Astrocyte of the spinal cord (primary cell): ENCODE measurements around the gene CTDSP1.

Experiments used
- DNase-seq: peaks from one replicate; pipeline ENCODE4 v3.0.0; 2011; ENCODE audit warnings: low read depth, low spot score
- H3K4me3 ChIP-seq: 2 replicates; pipeline ENCODE4 v1.5.1; 2011; ENCODE audit warnings: low read depth, mild to moderate bottlenecking, low read length, moderate library complexity
- CTCF ChIP-seq: IDR thresholded peaks from 2 replicates; pipeline ENCODE4 v1.5.1; 2012; ENCODE audit warnings: low read depth, mild to moderate bottlenecking, low read length, inconsistent platforms
- in situ Hi-C: cut with HindIII; loops from 2 replicates; pipeline ENCODE4 v1.10.0; 2017; ENCODE audit warnings: low sequenced_read_pairs

The CTDSP1 gene

DNA sequence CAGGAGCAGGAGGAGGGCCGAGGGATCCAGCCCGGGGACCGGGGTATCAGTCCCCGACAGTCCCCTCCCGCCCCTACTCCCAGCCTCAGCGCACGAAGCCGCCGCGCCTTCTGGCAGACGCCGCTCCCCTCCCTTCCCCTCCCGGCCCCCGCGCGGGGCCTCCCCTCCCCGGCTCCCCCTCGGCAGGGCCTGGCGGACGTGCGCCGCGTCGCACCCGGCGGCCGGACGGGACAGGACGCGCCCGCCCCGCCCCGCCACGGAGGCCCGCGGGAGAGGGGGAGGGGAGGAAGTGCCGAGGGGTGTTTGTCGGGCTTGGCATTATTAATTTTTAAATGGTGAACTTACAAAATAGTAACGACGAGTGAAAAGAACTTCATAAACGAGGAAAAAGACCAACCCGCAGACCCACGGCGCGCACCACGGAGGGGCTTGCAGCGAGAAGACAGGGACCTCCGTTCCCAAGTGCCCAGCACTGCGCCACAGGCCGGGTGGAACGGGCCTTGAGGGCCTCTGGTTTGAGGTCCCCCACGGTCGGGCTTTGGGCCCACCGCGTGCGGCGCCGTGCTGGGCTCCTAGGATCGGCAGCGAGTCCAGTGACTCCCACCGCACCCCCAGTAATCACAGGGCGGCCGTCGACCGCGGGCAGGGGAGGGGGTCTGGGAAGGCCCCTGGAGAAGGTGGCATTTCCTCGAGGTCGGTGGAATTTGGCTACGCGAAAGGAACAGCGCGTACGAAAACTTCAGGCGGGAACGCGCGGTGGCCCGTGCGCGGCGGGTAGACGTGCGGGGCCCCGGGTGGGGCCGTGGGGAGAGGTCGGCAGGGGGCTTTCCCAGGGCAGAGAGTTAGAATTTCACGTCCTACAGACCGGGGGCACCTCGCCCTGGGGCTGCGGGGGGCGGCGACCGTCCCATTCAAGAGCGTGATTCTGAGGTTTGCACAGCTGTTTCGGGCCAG, 954 bp upstream of the CTDSP1 start:
- peak; percentile 69 for DNase-seq

DNA sequence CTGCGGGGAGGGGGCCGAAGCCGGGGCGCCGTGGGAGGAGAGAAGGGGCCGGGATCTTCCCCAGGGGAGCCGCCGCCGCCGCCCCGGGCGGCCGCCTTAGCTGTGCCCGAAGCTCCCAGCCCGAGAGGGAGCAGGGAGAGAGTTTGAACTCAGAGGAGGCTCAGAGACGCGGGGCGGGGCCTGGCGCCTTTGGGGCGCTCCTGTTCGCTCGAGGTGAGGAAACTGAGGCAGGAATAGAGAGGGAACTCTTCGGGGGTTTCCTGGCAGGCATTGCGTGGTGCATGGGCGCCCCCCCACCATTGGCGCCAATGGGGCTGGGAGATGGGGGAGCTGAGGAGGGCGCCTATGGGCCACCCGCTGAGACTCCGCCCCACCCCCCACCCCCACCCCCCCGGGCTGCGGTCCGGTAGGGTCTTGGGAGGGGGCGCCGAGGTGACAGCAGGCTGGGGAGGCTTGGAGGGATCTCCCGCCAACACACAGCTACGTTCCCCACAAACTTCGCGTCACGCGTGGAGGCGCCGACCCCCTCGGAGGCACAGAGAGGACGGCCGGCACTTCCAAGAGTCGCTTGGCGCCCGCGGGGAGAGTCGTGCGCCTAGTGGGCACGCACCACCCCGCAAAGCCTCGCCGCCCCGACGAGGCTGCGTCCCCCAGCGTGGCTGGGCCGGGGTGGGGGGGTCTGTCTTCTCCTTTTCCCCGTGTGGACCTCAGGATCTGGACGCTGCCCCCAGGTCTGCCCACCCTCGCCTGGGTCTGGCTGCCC, 680 bp downstream of the CTDSP1 start:
- peak overlapping the region; percentile 79 for H3K4me3 ChIP-seq
- in situ Hi-C loops = no loop called here
- no peak for TF ChIP-seq CTCF
- peak; percentile 13 for DNase-seq

More for the DNA sequence above, 954 bp upstream of the CTDSP1 start:
- TF ChIP-seq CTCF = no peak
- peak overlapping the region; percentile 74 for H3K4me3 ChIP-seq
- in situ Hi-C loops = no loop called here

DNA sequence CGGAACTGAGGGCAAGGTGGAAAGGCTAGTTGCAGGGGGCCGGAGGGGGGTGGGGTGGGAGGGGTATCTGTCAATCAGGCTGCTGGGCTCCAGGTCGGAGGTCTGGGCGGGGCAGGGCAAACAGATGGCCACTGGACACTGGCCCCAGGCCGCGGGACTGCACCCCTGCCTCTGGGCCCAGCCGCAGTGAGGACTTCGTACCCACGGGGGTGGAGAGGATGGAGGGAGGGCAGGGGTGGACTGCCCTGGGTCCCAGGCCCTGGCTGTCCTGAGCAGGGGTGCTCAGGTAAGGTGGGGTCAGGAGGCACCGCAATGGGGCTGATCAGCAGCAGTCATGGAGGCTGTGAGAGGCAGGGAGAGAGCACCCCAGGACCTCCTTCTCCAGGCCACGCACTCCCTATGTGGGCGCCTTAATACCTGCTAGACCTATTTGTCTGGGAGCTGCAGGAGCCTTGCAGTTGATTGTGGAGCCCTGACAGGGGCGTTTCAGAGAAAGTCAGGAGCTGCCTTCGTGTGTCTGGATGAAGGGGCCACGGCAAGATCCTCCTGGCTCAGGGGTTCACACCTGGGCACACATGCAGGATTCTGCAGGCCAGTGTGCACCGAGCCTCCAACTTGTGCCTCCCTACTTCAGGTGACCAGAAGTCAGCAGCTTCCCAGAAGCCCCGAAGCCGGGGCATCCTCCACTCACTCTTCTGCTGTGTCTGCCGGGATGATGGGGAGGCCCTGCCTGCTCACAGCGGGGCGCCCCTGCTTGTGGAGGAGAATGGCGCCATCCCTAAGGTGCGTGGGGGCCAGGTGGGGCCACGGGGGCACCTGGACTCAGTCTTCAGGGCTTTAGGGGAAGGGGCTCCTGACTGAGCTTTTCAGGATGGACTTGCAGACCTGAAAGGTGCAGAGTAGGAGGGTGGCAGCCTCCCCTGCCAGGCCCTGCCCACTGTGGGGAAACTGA, 1.5 kb downstream of the CTDSP1 start:
- TF ChIP-seq CTCF = no peak
- in situ Hi-C loops = no loop called here
- no peak for DNase-seq
- H3K4me3 ChIP-seq = peak overlapping the region; percentile 79

- DNase-seq = no peak
- TF ChIP-seq CTCF = no peak
- in situ Hi-C loops = no loop called here
- H3K4me3 ChIP-seq = no peak overlapping the region
Observed at GRCh38 chr2:218401890-218402289, 2.2 kb downstream of the CTDSP1 start.

GRCh38 chr2:218402491-218402901, 2.8 kb downstream of the CTDSP1 start:
- no peak for TF ChIP-seq CTCF
- no peak overlapping the region for H3K4me3 ChIP-seq
- DNase-seq = no peak
- in situ Hi-C loops = no loop called here

DNA sequence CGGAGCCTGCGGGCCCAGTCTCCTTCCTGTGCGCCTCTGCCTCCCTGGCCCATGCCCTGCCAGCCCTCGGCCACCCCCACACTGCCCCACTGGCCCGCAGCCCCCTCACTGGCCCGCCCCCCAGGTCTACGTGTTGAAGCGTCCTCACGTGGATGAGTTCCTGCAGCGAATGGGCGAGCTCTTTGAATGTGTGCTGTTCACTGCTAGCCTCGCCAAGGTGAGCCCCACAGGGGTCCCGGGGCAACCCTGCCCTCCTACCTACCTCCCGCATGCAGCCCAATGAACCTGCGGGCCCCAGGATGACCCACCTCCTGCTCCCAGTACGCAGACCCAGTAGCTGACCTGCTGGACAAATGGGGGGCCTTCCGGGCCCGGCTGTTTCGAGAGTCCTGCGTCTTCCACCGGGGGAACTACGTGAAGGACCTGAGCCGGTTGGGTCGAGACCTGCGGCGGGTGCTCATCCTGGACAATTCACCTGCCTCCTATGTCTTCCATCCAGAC, 3.3 kb downstream of the CTDSP1 start:
- no peak for DNase-seq
- in situ Hi-C loops = no loop called here
- TF ChIP-seq CTCF = no peak
- H3K4me3 ChIP-seq = no peak overlapping the region
